IPS DF 19.7 (cell line): ENCODE measurements around the gene SULT1A4.
"Not testable (repeated sequence)": the region's sequence is repeated elsewhere in the genome, so short reads cannot be mapped to it uniquely, and the experiment has no call there.

ENCODE experiments used
- DNase-seq: peaks from one replicate; pipeline ENCODE4 v3.0.0-alpha.2; 2013; ENCODE audit warnings: low read depth, low spot score

The SULT1A4 gene

GRCh38 chr16:29459706-29460646 is at the start of gene SULT1A4:
Gene SULT1A4 (plus strand): TSS chr16:29459913. CDS start chr16:29461386, 1,473 bp downstream.
- not testable (repeated sequence) for DNase-seq

- DNase-seq, result not testable (repeated sequence)
These were observed 36.1 kb upstream of the SULT1A4 start for GRCh38 chr16:29423587-29423986.

DNA sequence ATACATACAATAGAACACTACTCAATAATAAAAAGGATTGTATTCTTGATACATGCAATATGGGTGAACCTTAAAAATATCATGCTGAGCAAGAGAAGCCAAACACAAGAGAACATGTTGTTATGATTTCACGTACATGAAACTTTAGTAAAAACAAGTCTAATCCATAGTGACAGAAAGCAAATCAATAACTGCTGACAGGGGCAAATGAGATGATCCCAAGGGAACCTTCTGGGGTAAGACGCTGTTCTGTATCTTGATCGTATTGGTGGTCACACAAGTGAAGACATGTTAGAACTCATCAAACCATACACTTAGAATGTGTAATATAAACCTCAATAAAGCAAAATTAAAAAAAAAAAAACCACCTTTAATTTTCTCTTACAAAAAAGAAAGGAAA is 34.3 kb upstream of the SULT1A4 start:
- DNase-seq, result not testable (repeated sequence)

- not testable (repeated sequence) for DNase-seq
These were observed 6.0 kb upstream of the SULT1A4 start for GRCh38 chr16:29453754-29454153.

GRCh38 chr16:29454269-29454668 is 5.4 kb upstream of the SULT1A4 start, which contains the start of the genes BOLA2 and SLX1B:
Gene BOLA2 (minus strand): TSS chr16:29454351. CDS start chr16:29454253, 98 bp downstream.
Gene SLX1B (plus strand): TSS chr16:29454533.
- not testable (repeated sequence) for DNase-seq

GRCh38 chr16:29454828-29455227 is 4.9 kb upstream of the SULT1A4 start:
- not testable (repeated sequence) for DNase-seq

DNA sequence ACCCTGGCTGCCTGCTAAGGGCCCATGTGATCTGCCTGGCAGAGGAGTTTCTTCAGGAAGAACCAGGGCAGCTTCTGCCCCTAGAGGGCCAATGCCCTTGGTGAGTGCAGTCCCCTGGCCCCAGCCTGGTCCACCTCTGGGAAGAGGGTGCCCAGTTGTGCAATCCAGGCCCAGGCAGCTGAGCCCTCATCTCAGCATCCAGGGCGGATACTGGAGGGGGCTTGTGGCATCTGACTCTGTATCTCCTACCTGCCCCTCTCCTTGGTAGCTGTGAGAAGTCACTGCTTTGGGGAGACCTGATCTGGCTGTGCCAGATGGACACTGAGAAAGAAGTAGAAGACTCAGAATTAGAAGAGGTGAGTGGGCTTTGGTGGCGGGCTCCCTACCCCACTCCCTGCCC is 2.1 kb upstream of the SULT1A4 start:
- not testable (repeated sequence) for DNase-seq

DNA sequence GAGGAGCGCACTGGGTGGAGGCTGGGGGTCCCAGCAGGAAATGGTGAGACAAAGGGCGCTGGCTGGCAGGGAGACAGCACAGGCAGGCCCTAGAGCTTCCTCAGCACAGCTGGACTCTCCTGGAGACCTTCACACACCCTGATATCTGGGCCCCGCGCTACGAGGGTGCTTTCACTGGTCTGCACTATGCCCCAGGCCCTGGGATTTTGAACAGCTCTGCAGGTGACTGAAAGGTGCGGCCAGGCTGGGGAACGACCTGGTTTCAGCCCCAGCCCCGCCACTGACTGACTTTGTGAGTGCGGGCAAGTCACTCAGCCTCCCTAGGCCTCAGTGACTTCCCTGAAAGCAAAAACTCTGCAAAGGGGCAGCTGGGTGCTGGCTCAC is 926 bp downstream of the SULT1A4 start:
- not testable (repeated sequence) for DNase-seq

DNA sequence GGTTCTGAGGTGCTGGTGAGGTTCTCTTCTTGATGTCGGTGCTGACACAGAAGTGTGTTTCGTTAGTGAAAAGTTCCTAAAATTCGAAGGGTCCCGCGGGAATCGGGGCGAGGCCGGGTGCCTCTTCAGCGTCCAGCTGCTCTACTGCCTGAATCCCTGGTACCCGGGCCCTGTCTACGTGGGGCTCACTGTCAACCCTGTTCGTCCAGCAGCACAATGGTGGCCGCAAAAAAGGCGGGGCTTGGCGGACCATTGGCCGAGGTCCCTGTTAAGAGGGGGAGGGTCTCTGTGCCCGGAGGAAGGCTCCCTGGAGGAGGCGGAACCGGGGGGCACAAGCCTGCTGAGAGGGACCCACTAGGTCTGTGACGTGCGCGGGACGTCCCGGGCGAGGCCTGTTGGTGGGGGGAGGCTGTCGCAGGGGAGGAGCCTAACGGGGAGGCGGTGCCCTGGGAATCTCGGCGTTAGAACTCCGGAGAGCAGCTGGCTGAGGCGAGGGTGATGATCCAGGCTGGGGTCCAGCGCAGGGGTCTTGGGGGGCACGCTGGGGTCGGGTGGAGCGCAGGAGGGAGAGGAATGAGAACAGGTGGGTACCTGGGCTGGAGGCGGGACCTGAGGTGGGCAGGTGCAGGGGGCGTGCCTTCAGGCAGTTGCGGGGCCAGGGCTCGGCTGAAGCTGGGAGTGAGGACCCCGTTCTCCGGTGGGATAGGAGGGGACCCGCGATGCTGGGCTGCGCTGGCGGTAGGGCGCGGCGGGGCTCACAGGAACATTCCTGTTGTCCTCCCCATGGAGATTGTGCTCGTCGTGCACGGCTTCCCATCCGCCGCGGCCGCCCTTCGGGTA is 6.5 kb downstream of the SULT1A4 start:
- not testable (repeated sequence) for DNase-seq

DNA sequence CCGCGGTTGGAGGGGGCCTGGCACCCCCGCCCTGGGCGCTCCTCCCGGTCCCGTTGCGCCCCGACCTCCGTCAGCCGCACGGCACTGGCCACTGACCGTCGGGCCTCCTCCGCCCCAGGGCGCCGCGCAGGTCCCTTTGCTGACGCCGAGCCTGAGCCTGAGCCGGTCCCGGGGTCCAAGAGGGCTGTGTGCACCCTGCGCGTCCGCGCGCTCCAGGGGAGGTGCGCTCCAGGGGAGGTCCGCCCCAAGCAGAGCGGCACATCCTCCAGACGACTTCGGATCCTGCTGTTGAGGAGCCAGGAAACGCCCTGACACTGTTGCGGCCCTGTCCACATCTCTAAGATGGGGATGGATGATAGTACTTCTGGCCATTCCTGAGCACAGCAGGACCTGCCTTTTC is 7.2 kb downstream of the SULT1A4 start:
- DNase-seq, result not testable (repeated sequence)

GRCh38 chr16:29467654-29468366 is 8.1 kb downstream of the SULT1A4 start:
- not testable (repeated sequence) for DNase-seq

DNA sequence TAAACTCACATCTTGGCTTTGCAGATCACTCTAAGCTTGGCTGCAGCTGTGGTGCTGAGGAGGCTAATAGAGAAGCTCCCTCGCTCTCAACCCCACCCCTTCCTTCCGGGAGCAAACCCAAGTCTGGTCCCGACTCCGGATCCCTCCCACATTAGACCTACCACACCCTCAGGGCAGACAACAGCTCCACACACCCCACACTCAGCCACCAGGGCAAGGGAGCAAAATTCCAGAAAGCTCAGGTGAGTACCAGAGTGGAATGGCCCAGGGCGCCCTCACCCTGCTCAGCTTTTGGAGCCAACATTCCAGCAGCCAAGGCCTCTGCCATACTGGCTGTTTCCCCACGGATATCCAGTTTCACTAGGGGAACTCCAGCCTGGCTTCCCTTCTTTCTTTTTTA is 9.9 kb downstream of the SULT1A4 start:
- DNase-seq, result not testable (repeated sequence)

DNA sequence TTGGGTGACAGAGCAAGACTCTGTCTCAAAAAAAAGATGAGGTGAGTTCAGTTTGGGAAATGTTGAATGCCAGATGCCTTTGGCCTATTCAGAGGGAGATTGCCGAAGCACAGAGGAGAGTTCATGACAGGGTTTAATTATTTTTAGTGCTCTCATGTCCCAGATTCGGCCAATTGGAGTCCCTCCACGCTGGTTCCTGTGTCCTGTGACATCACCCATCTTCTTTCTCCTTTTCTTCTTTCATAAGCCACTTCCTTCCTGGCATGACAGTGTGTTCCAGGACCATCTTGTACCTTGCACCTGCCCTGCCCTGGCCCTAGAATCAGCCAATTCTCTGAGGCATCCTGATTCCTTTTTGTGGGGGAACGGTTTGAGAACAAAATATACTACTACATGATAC is 12.4 kb downstream of the SULT1A4 start:
- not testable (repeated sequence) for DNase-seq

DNA sequence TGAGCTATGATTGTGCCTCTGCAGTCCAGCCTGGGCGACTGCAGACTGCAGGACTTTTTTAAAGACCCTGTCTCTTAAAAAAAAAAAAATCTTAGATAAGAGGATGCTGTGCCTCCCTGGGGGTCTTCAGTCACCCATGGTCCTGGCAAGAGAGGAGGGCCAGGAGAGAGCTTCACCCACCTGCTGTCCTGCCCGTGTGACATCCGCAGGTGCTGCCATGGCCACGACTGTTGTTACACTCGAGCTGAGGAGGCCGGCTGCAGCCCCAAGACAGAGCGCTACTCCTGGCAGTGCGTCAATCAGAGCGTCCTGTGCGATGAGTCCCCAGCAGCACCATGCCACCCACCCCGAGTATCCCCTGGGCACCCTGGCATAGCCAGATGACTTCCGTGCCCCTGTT is 22.6 kb downstream of the SULT1A4 start:
- DNase-seq, result not testable (repeated sequence)

DNA sequence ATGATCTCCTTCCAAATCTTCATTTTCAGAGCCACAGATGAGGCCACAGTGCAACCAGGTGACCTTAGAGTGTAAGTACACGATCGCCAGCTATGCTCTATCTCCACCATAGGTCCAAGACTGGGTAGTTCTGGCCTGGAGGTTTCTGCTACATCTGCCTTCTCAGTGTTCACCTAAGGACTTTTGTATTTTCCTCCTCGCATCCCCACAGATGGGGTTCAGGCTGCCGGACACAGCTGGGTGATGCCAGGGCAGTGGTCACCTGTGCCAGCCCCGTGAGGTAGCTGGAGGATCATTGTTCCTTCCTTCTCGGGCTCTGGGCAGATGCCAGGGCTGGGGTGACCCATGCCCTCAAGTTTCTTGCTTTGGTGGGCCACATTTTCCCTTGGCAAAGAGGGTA is 46.6 kb downstream of the SULT1A4 start, which contains the start of gene NPIPB12:
Gene NPIPB12, minus strand, starts transcription at position 101 of the 400 bp plus-strand sequence.
- DNase-seq, result not testable (repeated sequence)
